ENCODE measurements around the gene RPL32.
A peak's percentile ranks its signal among the peaks of the same experiment; 100 is the strongest.
"Not testable (repeated sequence)": the region's sequence is repeated elsewhere in the genome, so short reads cannot be mapped to it uniquely, and the experiment has no call there.

The RPL32 gene

DNA sequence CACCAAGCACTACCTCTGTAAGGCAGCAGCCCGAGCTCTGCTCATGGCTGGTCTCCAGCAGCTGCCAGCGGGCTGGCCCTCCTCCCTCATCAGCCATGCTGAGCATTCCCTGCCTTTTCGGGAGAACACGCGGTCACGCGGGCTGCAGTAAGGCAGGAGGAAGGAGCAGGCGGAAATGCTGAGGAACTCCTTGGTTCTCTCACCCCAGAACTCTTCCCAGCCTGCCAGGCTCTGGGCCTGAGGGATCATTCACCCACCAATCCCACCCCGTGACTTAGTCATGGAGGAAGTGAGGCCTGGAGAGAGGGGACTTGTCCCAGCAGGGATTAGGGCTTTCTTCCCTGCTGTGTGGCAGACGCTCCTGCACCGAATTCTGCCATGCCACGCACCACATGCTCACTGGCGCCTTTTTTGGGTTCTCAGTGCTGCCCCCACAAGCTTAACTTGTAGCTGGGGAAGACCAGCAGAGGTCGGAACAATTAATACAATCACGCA is 42.9 kb upstream of the RPL32 start:
- TF ChIP-seq, protein P1, sequence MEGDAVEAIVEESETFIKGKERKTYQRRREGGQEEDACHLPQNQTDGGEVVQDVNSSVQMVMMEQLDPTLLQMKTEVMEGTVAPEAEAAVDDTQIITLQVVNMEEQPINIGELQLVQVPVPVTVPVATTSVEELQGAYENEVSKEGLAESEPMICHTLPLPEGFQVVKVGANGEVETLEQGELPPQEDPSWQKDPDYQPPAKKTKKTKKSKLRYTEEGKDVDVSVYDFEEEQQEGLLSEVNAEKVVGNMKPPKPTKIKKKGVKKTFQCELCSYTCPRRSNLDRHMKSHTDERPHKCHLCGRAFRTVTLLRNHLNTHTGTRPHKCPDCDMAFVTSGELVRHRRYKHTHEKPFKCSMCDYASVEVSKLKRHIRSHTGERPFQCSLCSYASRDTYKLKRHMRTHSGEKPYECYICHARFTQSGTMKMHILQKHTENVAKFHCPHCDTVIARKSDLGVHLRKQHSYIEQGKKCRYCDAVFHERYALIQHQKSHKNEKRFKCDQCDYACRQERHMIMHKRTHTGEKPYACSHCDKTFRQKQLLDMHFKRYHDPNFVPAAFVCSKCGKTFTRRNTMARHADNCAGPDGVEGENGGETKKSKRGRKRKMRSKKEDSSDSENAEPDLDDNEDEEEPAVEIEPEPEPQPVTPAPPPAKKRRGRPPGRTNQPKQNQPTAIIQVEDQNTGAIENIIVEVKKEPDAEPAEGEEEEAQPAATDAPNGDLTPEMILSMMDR (conservative IDR thresholded peaks at IDR 0.05; ENCODE audit: low read depth, low read length), result peak; percentile 6
- H3K4me3 ChIP-seq (ENCODE audit: low read length), result no peak overlapping the region
- no peak for DNase-seq (ENCODE audit: low read depth)

DNA sequence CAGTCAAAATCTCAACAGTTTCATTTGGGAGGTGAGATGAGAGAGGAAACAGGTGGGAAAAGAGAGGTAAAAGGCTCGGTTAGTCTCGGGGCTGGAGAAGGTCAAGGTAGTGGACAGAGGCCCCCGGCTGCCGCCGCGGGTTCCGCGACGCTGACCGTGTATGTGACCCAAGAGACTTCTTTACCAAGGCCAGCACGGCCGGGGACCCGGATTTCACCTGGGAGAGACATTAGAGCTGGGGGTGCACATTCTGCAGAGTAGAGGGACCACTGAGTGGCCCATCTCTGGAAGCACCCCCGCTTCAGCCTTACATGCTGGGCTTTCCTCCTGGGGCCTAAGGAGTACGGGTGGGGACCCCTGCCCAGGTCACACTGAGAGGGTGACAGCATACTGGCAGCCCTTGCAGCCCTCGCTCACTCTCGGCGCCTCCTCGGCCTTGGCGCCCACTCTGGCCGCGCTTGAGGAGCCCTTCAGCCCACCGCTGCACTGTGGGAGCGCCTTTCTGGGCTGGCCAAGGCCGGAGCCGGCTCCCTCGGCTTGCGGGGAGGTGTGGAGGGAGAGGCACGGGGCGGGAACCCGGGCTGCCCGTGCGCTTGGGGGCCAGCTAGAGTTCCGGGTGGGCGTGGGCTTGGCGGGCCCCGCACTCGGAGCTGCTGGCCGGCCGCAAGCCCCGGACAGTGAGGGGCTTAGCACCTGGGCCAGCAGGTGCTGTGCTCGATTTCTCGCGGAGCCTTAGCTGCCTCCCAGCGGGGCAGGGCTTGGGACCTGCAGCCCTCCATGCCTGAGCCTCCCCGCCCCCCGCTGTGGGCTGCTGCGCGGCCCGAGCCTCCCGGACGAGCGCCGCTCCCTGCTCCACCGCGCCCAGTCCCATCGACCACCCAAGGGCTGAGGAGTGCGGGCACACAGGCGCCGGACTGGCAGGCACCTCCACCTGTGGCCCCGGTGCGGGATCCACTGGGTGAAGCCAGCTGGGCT is 41.3 kb upstream of the RPL32 start:
- no peak overlapping the region for H3K4me3 ChIP-seq (ENCODE audit: low read length)
- TF ChIP-seq, protein P1 (conservative IDR thresholded peaks at IDR 0.05; ENCODE audit: low read depth, low read length), result no peak
- no peak for DNase-seq (ENCODE audit: low read depth)

DNA sequence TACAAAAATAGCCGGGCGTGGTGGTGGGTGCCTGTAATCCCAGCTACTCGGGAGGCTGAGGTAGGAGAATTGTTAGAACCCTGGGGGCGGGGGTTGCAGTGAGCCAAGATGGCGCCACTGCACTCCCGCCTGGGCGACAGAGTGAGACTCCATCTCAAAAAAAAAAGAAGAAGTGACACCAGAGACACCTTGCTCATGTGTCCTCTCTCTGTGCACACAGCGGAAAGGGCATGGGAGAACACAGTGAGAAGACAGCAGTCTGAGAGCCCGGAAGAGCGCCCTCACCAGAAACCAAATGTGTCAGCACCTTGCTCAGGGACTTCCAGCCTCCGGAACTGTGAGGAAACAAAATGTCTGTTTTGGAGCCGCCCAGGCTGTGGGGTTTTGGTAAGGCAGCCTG is 40.5 kb upstream of the RPL32 start:
- H3K4me3 ChIP-seq (ENCODE audit: low read length); DNase-seq (ENCODE audit: low read depth): not testable (repeated sequence)

DNA sequence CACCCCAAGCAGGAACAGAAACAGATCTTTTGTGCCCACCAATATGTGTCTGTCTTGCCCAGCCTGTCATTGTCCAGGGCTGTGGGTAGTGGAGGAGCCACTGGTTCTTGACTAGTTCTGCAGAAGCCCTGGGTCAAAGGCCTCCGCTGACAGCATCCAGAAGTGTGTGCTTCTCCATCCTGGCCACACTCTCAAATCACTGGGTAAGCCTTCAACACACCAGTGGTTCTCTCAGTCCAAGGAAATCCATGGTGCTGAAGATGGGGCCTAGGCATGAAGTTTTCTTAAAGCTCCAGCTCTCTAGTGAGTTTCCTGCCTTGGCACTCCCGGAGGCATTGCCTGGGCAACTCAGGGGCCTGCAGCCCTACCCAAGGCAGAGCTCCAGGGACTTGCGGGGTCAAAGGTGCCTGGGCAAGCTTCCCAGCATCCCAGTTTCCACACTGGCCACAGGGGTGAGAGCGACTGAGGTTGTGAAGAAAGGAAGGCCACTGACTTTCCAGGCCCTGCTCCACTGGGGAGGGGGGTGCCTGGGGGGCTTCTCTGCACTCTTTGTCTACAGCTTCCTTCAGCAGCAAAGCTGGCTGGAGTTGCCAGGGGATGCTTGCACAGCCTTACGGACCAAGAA is 37.9 kb upstream of the RPL32 start:
- DNase-seq (ENCODE audit: low read depth), result no peak
- TF ChIP-seq, protein P1 (conservative IDR thresholded peaks at IDR 0.05; ENCODE audit: low read depth, low read length), result no peak
- H3K4me3 ChIP-seq (ENCODE audit: low read length), result no peak overlapping the region

DNA sequence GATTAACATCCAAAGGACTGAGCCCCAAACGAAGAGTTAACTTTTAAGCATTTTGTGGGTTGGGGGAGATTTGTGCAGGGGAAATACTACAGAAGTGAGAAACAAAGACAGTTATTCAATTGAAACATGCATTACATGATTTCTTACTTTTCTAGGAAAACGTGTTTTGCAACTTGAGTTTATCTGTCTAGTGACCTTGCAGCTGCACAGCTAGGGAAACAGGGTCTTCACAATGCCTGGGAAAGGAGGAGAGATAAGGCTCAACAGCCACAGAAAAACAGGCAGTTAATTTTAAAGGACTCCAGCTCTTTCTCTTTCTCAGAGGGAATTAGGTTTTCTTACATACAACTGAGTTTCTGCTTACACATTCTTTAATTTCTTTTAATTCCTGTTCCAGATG is 37.4 kb upstream of the RPL32 start:
- H3K4me3 ChIP-seq (ENCODE audit: low read length); DNase-seq (ENCODE audit: low read depth): not testable (repeated sequence)

DNA sequence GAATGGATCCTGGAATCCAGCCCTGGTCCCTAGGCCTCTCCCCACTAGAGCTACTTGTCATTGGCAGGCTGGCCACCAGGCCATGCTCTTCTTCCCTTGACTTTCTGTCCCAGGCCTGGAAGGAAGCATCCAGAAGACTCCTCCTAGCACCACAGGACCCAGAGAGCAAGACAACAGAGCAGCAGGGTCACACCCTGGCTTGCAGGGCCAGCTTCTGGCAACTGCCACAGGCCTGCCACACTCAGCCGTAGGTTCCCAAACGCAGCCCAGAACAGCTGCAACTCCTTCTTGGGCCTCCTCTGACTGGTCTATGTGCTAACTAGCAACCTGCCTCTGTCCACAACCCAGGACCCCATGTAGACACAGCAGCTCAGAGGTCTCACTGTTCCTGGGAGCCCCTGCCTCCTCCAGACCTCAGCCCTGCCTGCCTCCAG is 36.8 kb upstream of the RPL32 start:
- H3K4me3 ChIP-seq (ENCODE audit: low read length), result no peak overlapping the region
- no peak for DNase-seq (ENCODE audit: low read depth)
- TF ChIP-seq, protein P1 (conservative IDR thresholded peaks at IDR 0.05; ENCODE audit: low read depth, low read length), result no peak

DNA sequence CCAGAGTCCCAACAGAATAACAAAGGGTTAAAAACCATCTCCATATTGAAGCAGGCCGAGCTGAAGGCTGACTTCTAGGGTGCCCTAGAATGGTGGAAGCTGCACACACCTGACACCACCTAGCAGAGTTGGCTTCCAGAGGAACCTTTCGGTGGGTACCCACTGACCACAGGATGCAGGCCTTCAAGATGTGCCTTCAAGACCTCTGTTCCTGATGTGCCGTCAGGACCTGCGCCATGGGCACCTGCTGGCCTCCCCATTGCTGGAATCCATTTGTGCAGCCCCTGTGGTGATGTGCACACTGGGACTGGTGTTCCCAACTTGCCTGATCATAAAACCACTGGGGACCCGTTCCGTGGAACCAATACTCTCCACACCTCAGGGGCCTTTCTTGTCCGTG is 35.7 kb upstream of the RPL32 start:
- TF ChIP-seq, protein P1 (conservative IDR thresholded peaks at IDR 0.05; ENCODE audit: low read depth, low read length), result no peak
- DNase-seq (ENCODE audit: low read depth), result no peak
- no peak overlapping the region for H3K4me3 ChIP-seq (ENCODE audit: low read length)

Measured in retinal pigment epithelial cell (primary cell).